GM21367 (cell line): ENCODE results near the gene LCOR.

Source experiments
- ATAC-seq: cut with Tn5 transposase; IDR thresholded peaks from one replicate; pipeline ENCODE4 v1.9.1; 2021; ENCODE audit not compliant: unreplicated experiment

LCOR gene

GRCh38 chr10:96889415-96890171 lies 57.5 kb downstream of the LCOR start:
- ATAC-seq: no peak

- no peak for ATAC-seq
Observed at GRCh38 chr10:96890172-96890513, 58.0 kb downstream of the LCOR start.

GRCh38 chr10:96890580-96890979 lies 58.5 kb downstream of the LCOR start:
- ATAC-seq: no peak

GRCh38 chr10:96891840-96892239 lies 59.7 kb downstream of the LCOR start:
- no peak for ATAC-seq

- no peak for ATAC-seq
Observed at GRCh38 chr10:96895662-96896424, 63.7 kb downstream of the LCOR start.

GRCh38 chr10:96896884-96897589 lies 64.9 kb downstream of the LCOR start:
- no peak for ATAC-seq

GRCh38 chr10:96902117-96902516 lies 70.0 kb downstream of the LCOR start:
- ATAC-seq: no peak

- no peak for ATAC-seq
Observed at GRCh38 chr10:96902731-96903358, 70.7 kb downstream of the LCOR start.

GRCh38 chr10:96904648-96905047 lies 72.5 kb downstream of the LCOR start:
- ATAC-seq: no peak

GRCh38 chr10:96906864-96907263 lies 74.8 kb downstream of the LCOR start:
- no peak for ATAC-seq

GRCh38 chr10:96910488-96911395 lies 78.6 kb downstream of the LCOR start:
- no peak for ATAC-seq

- no peak for ATAC-seq
Observed at GRCh38 chr10:96912405-96912804, 80.3 kb downstream of the LCOR start.

GRCh38 chr10:96913906-96914305 lies 81.8 kb downstream of the LCOR start:
- no peak for ATAC-seq

- no peak for ATAC-seq
Observed at GRCh38 chr10:96917628-96918027, 85.5 kb downstream of the LCOR start.

- no peak for ATAC-seq
Observed at GRCh38 chr10:96918214-96919002, 86.3 kb downstream of the LCOR start.

- no peak for ATAC-seq
Observed at GRCh38 chr10:96919785-96920430, 87.8 kb downstream of the LCOR start.

GRCh38 chr10:96921655-96922054 lies 89.6 kb downstream of the LCOR start:
- no peak for ATAC-seq

- no peak for ATAC-seq
Observed at GRCh38 chr10:96922978-96923948, 91.2 kb downstream of the LCOR start.
